WTC11 (cell line): Measurements from ENCODE around the gene SOCS1. TPM values are rescaled to one million over a fixed set of nuclear protein-coding genes. Genes with fewer than 3 reads are reported as not detected.
"Not testable (repeated sequence)": the region's sequence is repeated elsewhere in the genome, so short reads cannot be mapped to it uniquely, and the experiment has no call there.

Experiments
- ATAC-seq: fragments of 200-7000 bp; cut with Tn5 transposase; 2 replicates; pipeline ENCODE4 v1.10.0; 2021; ENCODE audit warnings: mild to moderate bottlenecking, moderate library complexity
- CTCF ChIA-PET: fragments of 300-600 bp; sonication (Branson Sonifier 250); formaldehyde crosslinking; loops from one replicate; lab custom pipeline; 2021; ENCODE audit warnings: antibody characterized with exemption; lab: Charles Lee
- POLR2A ChIA-PET: fragments of 350-600 bp; sonication (Branson Sonifier 250); formaldehyde crosslinking; loops from one replicate; lab custom pipeline; 2021; ENCODE audit warnings: antibody characterized with exemption; lab: Charles Lee
- DNase-seq: peaks from one replicate; pipeline ENCODE4 v3.0.0; 2021; ENCODE audit warnings: low spot score
- H3K27ac Mint-ChIP-seq: 2 replicates; pipeline ENCODE4 v1.8.0; 2021; ENCODE audit warnings: mixed read lengths
- H3K27me3 Mint-ChIP-seq: 2 replicates; pipeline ENCODE4 v1.8.0; 2021; ENCODE audit warnings: low read depth, mild to moderate bottlenecking, moderate library complexity, mixed read lengths
- H3K36me3 Mint-ChIP-seq: 2 replicates; pipeline ENCODE4 v1.8.0; 2021; ENCODE audit warnings: mixed read lengths
- H3K4me1 Mint-ChIP-seq: 2 replicates; pipeline ENCODE4 v1.8.0; 2022; ENCODE audit warnings: mixed read lengths
- H3K4me3 Mint-ChIP-seq: 2 replicates; pipeline ENCODE4 v1.8.0; 2021; ENCODE audit warnings: mild to moderate bottlenecking, moderate library complexity, mixed read lengths
- H3K9me3 Mint-ChIP-seq: 2 replicates; pipeline ENCODE4 v1.8.0; 2021; ENCODE audit warnings: mixed read lengths
- ATF2 ChIP-seq: sonication (generic); formaldehyde crosslinking; IDR thresholded peaks from 2 replicates; pipeline ENCODE4 v1.8.1; 2022; ENCODE audit warnings: low read depth, missing genetic modification reagents, borderline replicate concordance
- CBFB ChIP-seq: sonication (generic); formaldehyde crosslinking; IDR thresholded peaks from 2 replicates; pipeline ENCODE4 v1.8.1; 2022; ENCODE audit warnings: mild to moderate bottlenecking, low read depth, missing genetic modification reagents
- CREM ChIP-seq: sonication (generic); formaldehyde crosslinking; IDR thresholded peaks from 2 replicates; pipeline ENCODE4 v1.8.1; 2022; ENCODE audit warnings: mild to moderate bottlenecking, missing genetic modification reagents, moderate library complexity
- ELF4 ChIP-seq: sonication (generic); formaldehyde crosslinking; IDR thresholded peaks from 2 replicates; pipeline ENCODE4 v1.8.1; 2022; ENCODE audit warnings: low read depth, mild to moderate bottlenecking, moderate library complexity, missing genetic modification reagents
- EMX1 ChIP-seq: fragments of 250-450 bp; sonication (Bioruptor Pico); IDR thresholded peaks from 2 replicates; pipeline ENCODE4 v1.8.0; 2021; ENCODE audit warnings: mild to moderate bottlenecking
- GRHL2 ChIP-seq: fragments of 250-450 bp; sonication (Bioruptor Pico); IDR thresholded peaks from 2 replicates; pipeline ENCODE4 v1.8.0; 2022; ENCODE audit warnings: mild to moderate bottlenecking, moderate library complexity; ENCODE audit not compliant: insufficient replicate concordance, severe bottlenecking
- GTF2I ChIP-seq: fragments of 250-450 bp; sonication (Bioruptor Pico); conservative IDR thresholded peaks from 2 replicates; pipeline ENCODE4 v1.4.0; 2021; ENCODE audit warnings: mild to moderate bottlenecking
- HMGA2 ChIP-seq: fragments of 250-450 bp; sonication (Bioruptor Pico); IDR thresholded peaks from 2 replicates; pipeline ENCODE4 v1.4.0; 2021; ENCODE audit warnings: mild to moderate bottlenecking, moderate library complexity
- MLX ChIP-seq: sonication (generic); formaldehyde crosslinking; IDR thresholded peaks from 2 replicates; pipeline ENCODE4 v1.8.1; 2023; ENCODE audit warnings: mild to moderate bottlenecking, missing genetic modification reagents, moderate library complexity
- PRRX2 ChIP-seq: fragments of 250-450 bp; sonication (Bioruptor Pico); IDR thresholded peaks from 2 replicates; pipeline ENCODE4 v1.8.0; 2021; ENCODE audit warnings: mild to moderate bottlenecking
- SMAD4 ChIP-seq: sonication (generic); formaldehyde crosslinking; IDR thresholded peaks from 2 replicates; pipeline ENCODE4 v1.8.0; 2022; ENCODE audit warnings: mild to moderate bottlenecking, missing genetic modification reagents
- TEAD4 ChIP-seq: sonication (generic); formaldehyde crosslinking; IDR thresholded peaks from 2 replicates; pipeline ENCODE4 v1.8.0; 2022; ENCODE audit warnings: mild to moderate bottlenecking, missing genetic modification reagents
- ZNF219 ChIP-seq: sonication (generic); formaldehyde crosslinking; IDR thresholded peaks from 2 replicates; pipeline ENCODE4 v1.8.0; 2023; ENCODE audit warnings: missing genetic modification reagents, mild to moderate bottlenecking, borderline replicate concordance
- total RNA-seq: library from RNA; stranded (reverse); gene quantifications from 3 replicates; pipeline ENCODE4 v1.2.3, GENCODE V29; 2021
- TF ChIP-seq, protein P1 (sequence below): sonication (generic); formaldehyde crosslinking; IDR thresholded peaks from 2 replicates; pipeline ENCODE4 v1.8.0; 2023; ENCODE audit warnings: missing genetic modification reagents, mild to moderate bottlenecking, borderline replicate concordance
- TF ChIP-seq, protein P2 (sequence below): sonication (generic); formaldehyde crosslinking; IDR thresholded peaks from 2 replicates; pipeline ENCODE4 v1.8.1; 2023; ENCODE audit warnings: mild to moderate bottlenecking, missing genetic modification reagents, moderate library complexity

The SOCS1 gene
- total RNA-seq, 1 experiment from 2014 or later: 62.3 TPM

DNA sequence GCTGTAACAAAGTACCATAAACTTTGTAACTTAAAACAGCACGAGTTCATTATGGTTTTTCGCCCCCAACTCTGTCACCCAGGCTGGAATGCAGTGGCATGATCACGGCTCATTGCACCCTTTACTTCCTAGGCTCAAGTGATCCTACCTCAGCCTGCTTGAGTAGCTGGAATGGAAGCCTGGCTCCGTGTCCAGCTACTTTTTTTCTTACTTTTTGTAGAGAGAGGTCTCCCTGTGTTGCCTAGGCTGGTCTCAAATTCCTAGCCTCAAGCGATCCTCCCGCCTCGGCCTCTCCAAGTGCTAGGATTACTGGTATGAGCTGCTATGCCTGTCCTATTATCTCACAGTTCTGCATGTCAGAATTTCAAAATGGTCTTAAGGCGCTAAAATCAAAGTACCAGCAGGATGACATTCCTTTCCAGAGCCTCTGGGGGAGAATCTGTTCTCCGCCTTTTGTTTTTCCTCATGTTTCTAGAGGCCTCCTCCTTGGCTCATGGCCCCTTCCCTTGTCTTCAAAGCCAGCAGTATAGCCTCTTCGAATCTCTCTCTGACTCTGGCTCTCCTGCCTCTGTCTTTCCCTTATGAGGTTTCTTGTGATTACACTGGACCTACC, 35.2 kb upstream of the SOCS1 start (continued):
- TF ChIP-seq, protein P1, sequence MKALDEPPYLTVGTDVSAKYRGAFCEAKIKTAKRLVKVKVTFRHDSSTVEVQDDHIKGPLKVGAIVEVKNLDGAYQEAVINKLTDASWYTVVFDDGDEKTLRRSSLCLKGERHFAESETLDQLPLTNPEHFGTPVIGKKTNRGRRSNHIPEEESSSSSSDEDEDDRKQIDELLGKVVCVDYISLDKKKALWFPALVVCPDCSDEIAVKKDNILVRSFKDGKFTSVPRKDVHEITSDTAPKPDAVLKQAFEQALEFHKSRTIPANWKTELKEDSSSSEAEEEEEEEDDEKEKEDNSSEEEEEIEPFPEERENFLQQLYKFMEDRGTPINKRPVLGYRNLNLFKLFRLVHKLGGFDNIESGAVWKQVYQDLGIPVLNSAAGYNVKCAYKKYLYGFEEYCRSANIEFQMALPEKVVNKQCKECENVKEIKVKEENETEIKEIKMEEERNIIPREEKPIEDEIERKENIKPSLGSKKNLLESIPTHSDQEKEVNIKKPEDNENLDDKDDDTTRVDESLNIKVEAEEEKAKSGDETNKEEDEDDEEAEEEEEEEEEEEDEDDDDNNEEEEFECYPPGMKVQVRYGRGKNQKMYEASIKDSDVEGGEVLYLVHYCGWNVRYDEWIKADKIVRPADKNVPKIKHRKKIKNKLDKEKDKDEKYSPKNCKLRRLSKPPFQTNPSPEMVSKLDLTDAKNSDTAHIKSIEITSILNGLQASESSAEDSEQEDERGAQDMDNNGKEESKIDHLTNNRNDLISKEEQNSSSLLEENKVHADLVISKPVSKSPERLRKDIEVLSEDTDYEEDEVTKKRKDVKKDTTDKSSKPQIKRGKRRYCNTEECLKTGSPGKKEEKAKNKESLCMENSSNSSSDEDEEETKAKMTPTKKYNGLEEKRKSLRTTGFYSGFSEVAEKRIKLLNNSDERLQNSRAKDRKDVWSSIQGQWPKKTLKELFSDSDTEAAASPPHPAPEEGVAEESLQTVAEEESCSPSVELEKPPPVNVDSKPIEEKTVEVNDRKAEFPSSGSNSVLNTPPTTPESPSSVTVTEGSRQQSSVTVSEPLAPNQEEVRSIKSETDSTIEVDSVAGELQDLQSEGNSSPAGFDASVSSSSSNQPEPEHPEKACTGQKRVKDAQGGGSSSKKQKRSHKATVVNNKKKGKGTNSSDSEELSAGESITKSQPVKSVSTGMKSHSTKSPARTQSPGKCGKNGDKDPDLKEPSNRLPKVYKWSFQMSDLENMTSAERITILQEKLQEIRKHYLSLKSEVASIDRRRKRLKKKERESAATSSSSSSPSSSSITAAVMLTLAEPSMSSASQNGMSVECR (CRISPR knock-in tag): no peak
- TF ChIP-seq HMGA2 (CRISPR knock-in tag) (no peak), ZNF219 (CRISPR knock-in tag) (no peak), ELF4 (no peak), EMX1 (CRISPR knock-in tag) (no peak), SMAD4 (CRISPR knock-in tag) (no peak), CREM (CRISPR knock-in tag) (no peak)

DNA sequence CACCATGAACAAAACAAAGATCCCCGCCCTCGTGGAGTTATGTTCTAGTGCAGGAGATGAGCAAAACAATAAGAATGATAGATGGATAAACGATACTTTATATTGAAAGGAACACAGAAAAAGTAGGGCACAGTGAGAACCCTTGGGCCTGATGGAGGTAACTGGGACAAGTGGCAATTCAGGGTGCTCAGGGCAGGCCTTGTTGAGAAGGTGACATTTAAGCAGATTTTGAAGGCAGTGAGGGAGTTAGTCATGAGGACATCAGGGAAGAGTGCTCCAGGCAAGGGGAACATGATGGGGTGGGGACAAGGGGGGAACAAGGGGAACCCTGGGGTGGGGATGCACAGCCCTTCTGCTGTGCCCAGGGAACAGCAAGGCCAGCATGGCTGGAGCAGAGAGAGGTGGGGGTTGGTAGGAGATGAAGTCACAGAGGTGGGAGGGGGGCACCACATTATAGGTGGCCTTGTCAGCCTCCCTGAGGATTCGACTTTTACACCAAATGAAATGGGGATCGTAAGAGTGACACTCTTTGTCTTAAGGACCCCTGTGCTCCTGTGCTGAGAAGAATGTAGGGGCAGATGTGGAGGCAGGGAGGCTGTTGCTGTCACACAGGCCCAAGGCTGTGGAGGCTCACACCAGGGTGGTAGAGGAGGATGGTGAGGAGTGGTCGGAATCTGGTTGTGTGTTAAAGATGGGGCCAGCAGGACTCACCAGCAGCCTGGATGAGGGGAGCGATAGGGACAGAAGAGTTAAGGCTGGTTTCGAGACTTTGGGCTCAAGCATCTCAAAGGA, 34.3 kb upstream of the SOCS1 start:
- Mint-ChIP-seq H3K27ac (no peak overlapping the region), H3K27me3 (no peaks in the 10 kb centered on the region; the same call in 1 of the 2 replicates), H3K4me3 (no peak overlapping the region), H3K9me3 (no peaks in the 10 kb centered on the region), H3K4me1 (peaks cover 21% of the 10 kb centered on the region), H3K36me3 (no peaks in the 10 kb centered on the region)
- TF ChIP-seq PRRX2 (no peak), ELF4 (no peak), CBFB (CRISPR knock-in tag) (no peak), GTF2I (no peak), MLX (no peak), ATF2 (no peak), GRHL2 (CRISPR knock-in tag) (no peak), TEAD4 (CRISPR knock-in tag) (no peak)
- TF ChIP-seq, protein P2, sequence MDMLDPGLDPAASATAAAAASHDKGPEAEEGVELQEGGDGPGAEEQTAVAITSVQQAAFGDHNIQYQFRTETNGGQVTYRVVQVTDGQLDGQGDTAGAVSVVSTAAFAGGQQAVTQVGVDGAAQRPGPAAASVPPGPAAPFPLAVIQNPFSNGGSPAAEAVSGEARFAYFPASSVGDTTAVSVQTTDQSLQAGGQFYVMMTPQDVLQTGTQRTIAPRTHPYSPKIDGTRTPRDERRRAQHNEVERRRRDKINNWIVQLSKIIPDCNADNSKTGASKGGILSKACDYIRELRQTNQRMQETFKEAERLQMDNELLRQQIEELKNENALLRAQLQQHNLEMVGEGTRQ: no peak
- ChIA-PET POLR2A (interaction anchor here (0.7 kb wide), 1 partner anchor 35 kb away, joined by 4 read pairs; the partner anchor contains the start of gene SOCS1), CTCF (interaction anchor here (1.8 to 2.3 kb wide), 2 partner anchors 34 to 66 kb away, joined by 9 to 13 read pairs; partner anchors contain the start of gene SOCS1)
- no peak for ATAC-seq
- DNase-seq: no peak

DNA sequence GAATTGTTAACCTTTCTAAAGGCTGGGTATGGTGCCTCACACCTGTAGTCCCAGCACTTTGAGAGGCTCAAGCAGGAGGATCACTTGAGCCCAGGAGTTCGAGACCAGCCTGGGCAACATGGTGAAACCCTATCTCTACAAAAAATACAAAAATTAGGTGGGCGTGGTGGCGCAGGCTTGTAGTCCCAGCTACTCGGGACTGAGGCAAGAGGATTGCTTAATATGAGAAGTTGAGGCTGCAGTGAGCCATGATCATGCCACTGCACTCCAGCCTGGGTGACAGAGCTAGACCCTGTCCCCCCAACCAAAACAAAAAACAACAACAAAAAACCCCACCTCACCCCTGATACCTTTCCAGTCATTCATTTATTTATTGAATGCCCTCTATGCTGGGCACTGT, 33.7 kb upstream of the SOCS1 start:
- H3K36me3 Mint-ChIP-seq, H3K27me3 Mint-ChIP-seq, POLR2A ChIA-PET, DNase-seq, H3K27ac Mint-ChIP-seq, H3K9me3 Mint-ChIP-seq, H3K4me3 Mint-ChIP-seq, ATAC-seq, CTCF ChIA-PET: not testable (repeated sequence)
- peaks cover 22% of the 10 kb centered on the region for H3K4me1 Mint-ChIP-seq
